ENCODE data around the gene LAG3. TPM values are rescaled to one million over a fixed set of nuclear protein-coding genes. Genes with fewer than 3 reads are reported as not detected.

LAG3 gene
- total and polyA plus RNA-seq, 10 of the 15 experiments (the other 5 are each of a cell fraction or from before 2014, with no cell fraction given) = 0.52 to 4.2 (median 1.0) TPM; not detected in 1

- SMC1A ChIA-PET (ENCODE audit: uncharacterized antibody, unreplicated experiment) = interaction anchor here (0.7 to 6.6 kb wide), 14 partner anchors 11 to 162 kb away, joined by 3 to 84 read pairs (median 4); partner anchors contain the start of genes CD4, COPS7A, GNB3 and MLF2
- peak overlapping the region; percentile 70; the same call in 1 of the 2 replicates for H2AFZ ChIP-seq (ENCODE audit: control insufficient read depth, low read depth, low read length)
- DNase-seq (ENCODE audit: low read depth, low spot score) (no peak), FAIRE-seq (no peak), ATAC-seq (no peak; the same call in 2 of the 3 replicates)
- POLR2A ChIA-PET = interaction anchor here (0.7 to 2.5 kb wide), 7 partner anchors 13 to 214 kb away, joined by 3 to 9 read pairs (median 6); partner anchors contain the start of genes MLF2, PTMS and USP5
- H4K20me1 ChIP-seq (ENCODE audit: control insufficient read depth, insufficient read depth) = no peaks in the 10 kb centered on the region
- no peak for TF ChIP-seq SMC3 (IDR thresholded peaks at IDR 0.05; ENCODE audit: borderline replicate concordance, low read length)
- no peak for TF ChIP-seq MLLT1 (IDR thresholded peaks at IDR 0.05)
- TF ChIP-seq NR2F1 (conservative IDR thresholded peaks at IDR 0.05) = no peak
- no peak for TF ChIP-seq IKZF2 (IDR thresholded peaks at IDR 0.05)
- TF ChIP-seq IRF3 (IDR thresholded peaks at IDR 0.05) = no peak
- TF ChIP-seq SUPT20H (IDR thresholded peaks at IDR 0.05; ENCODE audit: borderline replicate concordance, control insufficient read depth, low read depth, low read length) = no peak
- TF ChIP-seq ATF7 (IDR thresholded peaks at IDR 0.05; ENCODE audit: low read depth) = no peak
- TF ChIP-seq SMARCA5 (IDR thresholded peaks at IDR 0.05) = no peak
- no peak for TF ChIP-seq SRF (IDR thresholded peaks at IDR 0.05; ENCODE audit: low read depth in 2 of 2, low read length in 2 of 2)
- TF ChIP-seq SIX5 (IDR thresholded peaks at IDR 0.05; ENCODE audit: low read depth, low read length, severe bottlenecking) = no peak
- TF ChIP-seq TARDBP (IDR thresholded peaks at IDR 0.05; ENCODE audit: borderline replicate concordance) = no peak
- in situ Hi-C loops (cut with MboI) = no loop called here
- H3K4me2 ChIP-seq (ENCODE audit: control insufficient read depth, insufficient read depth) = peak overlapping the region; percentile 79
- H3K4me3 ChIP-seq = peak overlapping the region; percentile 56
- RAD21 ChIA-PET (ENCODE audit: unreplicated experiment) = interaction anchor here (0.6 to 5.7 kb wide), 9 partner anchors 12 to 213 kb away, joined by 3 to 68 read pairs (median 4); partner anchors contain the start of genes COPS7A, MLF2 and PTMS
- no peaks in the 10 kb centered on the region for H3K27me3 ChIP-seq (replicated peaks in 1 of 2; ENCODE audit: control insufficient read depth in 2 of 2, insufficient read depth in 2 of 2, low read length in 1 of 2)
- CTCF ChIA-PET = interaction anchor here (0.6 to 12.7 kb wide), 14 partner anchors 12 to 335 kb away, joined by 3 to 221 read pairs (median 3); partner anchors contain the start of genes MLF2 and PTMS
- H3K9ac ChIP-seq (ENCODE audit: control insufficient read depth, insufficient read depth, low read length) = peak overlapping the region; percentile 19
- WGBS (ENCODE audit: insufficient coverage, insufficient replicate concordance, low lambda C conversion rate, missing lambda C conversion rate) = 76% methylated on average over 13 of the region's 14 CpGs
- peaks cover 31% of the 10 kb centered on the region for H3K4me1 ChIP-seq (ENCODE audit: control insufficient read depth, insufficient read depth, low read length)
- no TSS peak for BruUV-seq (replicated peaks)
- intact Hi-C loops (cut with micrococcal nuclease; ENCODE audit: unreplicated experiment) = loop anchor here (2.0 to 5.0 kb wide), 3 partner anchors 41 to 226 kb away; partner anchors contain the start of gene ZNF384
- H3K27ac ChIP-seq (ENCODE audit: control insufficient read depth, insufficient read depth) = no peak overlapping the region
- H3K79me2 ChIP-seq (ENCODE audit: control insufficient read depth, insufficient read depth, low read length) = no peaks in the 10 kb centered on the region; the same call in 1 of the 2 replicates
- H3K36me3 ChIP-seq (ENCODE audit: control insufficient read depth in 2 of 2, insufficient read depth in 2 of 2, low read length in 1 of 2) = no peaks in the 10 kb centered on the region
- no peaks in the 10 kb centered on the region for H3K9me3 ChIP-seq (replicated peaks; ENCODE audit: control insufficient read depth, insufficient read depth, low read length)
These were observed 5.9 kb downstream of the LAG3 start for GRCh38 chr12:6778217-6778573.

All from GM12878 (cell line).